RWPE1 (cell line): ENCODE data around the gene KDM7A.
A peak's percentile ranks its signal among the peaks of the same experiment; 100 is the strongest.

Experiments
- CTCF ChIA-PET: fragments of 350-600 bp; sonication (Branson Sonifier 250); formaldehyde crosslinking; extraction: SDS; loops from one replicate; lab custom pipeline; 2021; lab: Yijun Ruan, JAX
- POLR2A ChIA-PET: fragments of 400-600 bp; formaldehyde crosslinking; extraction: SDS; loops from one replicate; lab custom pipeline; 2020; ENCODE audit warnings: antibody characterized with exemption; ENCODE audit not compliant: low non-redundant PET; lab: Yijun Ruan, JAX
- DNase-seq: peaks from one replicate; pipeline ENCODE4 v3.0.0; 2012; ENCODE audit warnings: low spot score
- H3K27ac ChIP-seq: fragments of 450-650 bp; 2 replicates; pipeline ENCODE4 v1.5.1; 2017
- CTCF ChIP-seq: fragments of 450-650 bp; conservative IDR thresholded peaks from 2 replicates; pipeline ENCODE4 v1.5.1; 2017; ENCODE audit warnings: low read depth, mild to moderate bottlenecking

Gene KDM7A

GRCh38 chr7:140200061-140200989 is 23.5 kb upstream of the KDM7A start:
- DNase-seq: peak; percentile 48
- no peak for TF ChIP-seq CTCF
- H3K27ac ChIP-seq: peak overlapping the region; percentile 52
- ChIA-PET CTCF (no interaction called here), POLR2A (no interaction called here)

- TF ChIP-seq CTCF: no peak
- H3K27ac ChIP-seq: no peak overlapping the region
- POLR2A ChIA-PET: interaction anchor here (0.6 kb wide), 1 partner anchor 18 kb away, joined by 3 read pairs; no protein-coding TSS in a partner anchor
- DNase-seq: no peak
- CTCF ChIA-PET: no interaction called here
Measured at GRCh38 chr7:140197938-140198337, 21.2 kb upstream of the KDM7A start.

GRCh38 chr7:140197218-140197890 is 20.6 kb upstream of the KDM7A start:
- ChIA-PET CTCF (no interaction called here), POLR2A (no interaction called here)
- no peak for TF ChIP-seq CTCF
- no peak for DNase-seq
- H3K27ac ChIP-seq: no peak overlapping the region

GRCh38 chr7:140196361-140197217 is 19.8 kb upstream of the KDM7A start:
- TF ChIP-seq CTCF: no peak
- no peak overlapping the region for H3K27ac ChIP-seq
- POLR2A ChIA-PET: no interaction called here
- CTCF ChIA-PET: interaction anchor here (0.6 kb wide), 1 partner anchor 30 kb away, joined by 4 read pairs; no protein-coding TSS in a partner anchor
- no peak for DNase-seq

- no peak for TF ChIP-seq CTCF
- ChIA-PET POLR2A (no interaction called here), CTCF (interaction anchor here (0.6 kb wide), 1 partner anchor 30 kb away, joined by 4 read pairs; no protein-coding TSS in a partner anchor)
- no peak overlapping the region for H3K27ac ChIP-seq
- no peak for DNase-seq
Measured at GRCh38 chr7:140195859-140196258, 19.1 kb upstream of the KDM7A start.

GRCh38 chr7:140192620-140193019 is 15.8 kb upstream of the KDM7A start:
- no peak for DNase-seq
- POLR2A ChIA-PET: no interaction called here
- CTCF ChIA-PET: no interaction called here

More at GRCh38 chr7:140192620-140193019, 15.8 kb upstream of the KDM7A start:
- H3K27ac ChIP-seq: no peak overlapping the region
- TF ChIP-seq CTCF: no peak
